ENCODE measurements around the gene IFIT1.

DNA sequence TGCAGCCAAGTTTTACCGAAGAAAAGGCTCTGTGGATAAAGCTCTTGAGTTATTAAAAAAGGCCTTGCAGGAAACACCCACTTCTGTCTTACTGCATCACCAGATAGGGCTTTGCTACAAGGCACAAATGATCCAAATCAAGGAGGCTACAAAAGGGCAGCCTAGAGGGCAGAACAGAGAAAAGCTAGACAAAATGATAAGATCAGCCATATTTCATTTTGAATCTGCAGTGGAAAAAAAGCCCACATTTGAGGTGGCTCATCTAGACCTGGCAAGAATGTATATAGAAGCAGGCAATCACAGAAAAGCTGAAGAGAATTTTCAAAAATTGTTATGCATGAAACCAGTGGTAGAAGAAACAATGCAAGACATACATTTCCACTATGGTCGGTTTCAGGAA is 10.6 kb downstream of the IFIT1 start:
- TF ChIP-seq EZH2phosphoT487 (IDR thresholded peaks at IDR 0.05; ENCODE audit: borderline replicate concordance, low read length) (no peak), CTCF (IDR thresholded peaks at IDR 0.05; ENCODE audit: low read depth, low read length, poor library complexity, severe bottlenecking) (no peak)

Data from DOHH2 (cell line).